B cell (primary cell): ENCODE data around the gene CCDC78.

Source experiments
- EZH2 ChIP-seq: IDR thresholded peaks from 2 replicates; pipeline ENCODE4 v1.6.1; 2012; ENCODE audit warnings: borderline replicate concordance, low read depth, mild to moderate bottlenecking, moderate library complexity, low read length; ENCODE audit not compliant: insufficient read depth, poor library complexity, severe bottlenecking
- TF ChIP-seq, protein P1 (sequence below): fragments of 200-600 bp; IDR thresholded peaks from one replicate; pipeline ENCODE4 v1.8.0; 2022; ENCODE audit warnings: antibody characterized with exemption, mild to moderate bottlenecking

GRCh38 chr16:687499-687898 is 38.7 kb downstream of the CCDC78 start:
- TF ChIP-seq, protein P1, sequence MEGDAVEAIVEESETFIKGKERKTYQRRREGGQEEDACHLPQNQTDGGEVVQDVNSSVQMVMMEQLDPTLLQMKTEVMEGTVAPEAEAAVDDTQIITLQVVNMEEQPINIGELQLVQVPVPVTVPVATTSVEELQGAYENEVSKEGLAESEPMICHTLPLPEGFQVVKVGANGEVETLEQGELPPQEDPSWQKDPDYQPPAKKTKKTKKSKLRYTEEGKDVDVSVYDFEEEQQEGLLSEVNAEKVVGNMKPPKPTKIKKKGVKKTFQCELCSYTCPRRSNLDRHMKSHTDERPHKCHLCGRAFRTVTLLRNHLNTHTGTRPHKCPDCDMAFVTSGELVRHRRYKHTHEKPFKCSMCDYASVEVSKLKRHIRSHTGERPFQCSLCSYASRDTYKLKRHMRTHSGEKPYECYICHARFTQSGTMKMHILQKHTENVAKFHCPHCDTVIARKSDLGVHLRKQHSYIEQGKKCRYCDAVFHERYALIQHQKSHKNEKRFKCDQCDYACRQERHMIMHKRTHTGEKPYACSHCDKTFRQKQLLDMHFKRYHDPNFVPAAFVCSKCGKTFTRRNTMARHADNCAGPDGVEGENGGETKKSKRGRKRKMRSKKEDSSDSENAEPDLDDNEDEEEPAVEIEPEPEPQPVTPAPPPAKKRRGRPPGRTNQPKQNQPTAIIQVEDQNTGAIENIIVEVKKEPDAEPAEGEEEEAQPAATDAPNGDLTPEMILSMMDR = no peak
- no peak for TF ChIP-seq EZH2
